Activated CD4-positive, alpha-beta memory T cell treated with anti-CD3 and anti-CD28 coated beads, Interleukin-2, amount 10 ng/mL, durations not matched to agents 7 days and 5 days (primary cell): ENCODE results near the gene DHX16. TPM values are rescaled to one million over a fixed set of nuclear protein-coding genes. Genes with fewer than 3 reads are reported as not detected.

ENCODE experiments used
- CTCF ChIA-PET: fragments of 350-600 bp; sonication (Branson Sonifier 250); formaldehyde crosslinking; loops from one replicate; lab custom pipeline; 2021; ENCODE audit warnings: antibody characterized with exemption, inconsistent platforms; lab: Charles Lee
- POLR2A ChIA-PET: fragments of 350-600 bp; sonication (Branson Sonifier 250); formaldehyde crosslinking; loops from one replicate; lab custom pipeline; 2021; ENCODE audit warnings: antibody characterized with exemption; lab: Charles Lee
- DNase-seq: peaks from one replicate; pipeline ENCODE4 v3.0.0-alpha.2; 2020
- H3K27ac Mint-ChIP-seq: one replicate; pipeline ENCODE4 v1.8.0; 2021; ENCODE audit warnings: mild to moderate bottlenecking, mixed read lengths
- H3K27me3 Mint-ChIP-seq: one replicate; pipeline ENCODE4 v1.8.0; 2021; ENCODE audit warnings: mixed read lengths
- H3K36me3 Mint-ChIP-seq: one replicate; pipeline ENCODE4 v1.8.0; 2021; ENCODE audit warnings: low read depth, mixed read lengths
- H3K4me1 Mint-ChIP-seq: one replicate; pipeline ENCODE4 v1.8.0; 2021; ENCODE audit warnings: mixed read lengths
- H3K4me3 Mint-ChIP-seq: one replicate; pipeline ENCODE4 v1.8.0; 2021; ENCODE audit warnings: mild to moderate bottlenecking, mixed read lengths
- H3K9me3 Mint-ChIP-seq: one replicate; pipeline ENCODE4 v1.8.0; 2021; ENCODE audit warnings: mixed read lengths
- total RNA-seq, 2 experiments: library from RNA; stranded (reverse); gene quantifications; one replicate each; pipeline ENCODE4 v1.2.3, GENCODE V29; 2021

The DHX16 gene
- total RNA-seq, 2 experiments from 2014 or later = 35.6 to 37.6 TPM

- peak; percentile 99 for DNase-seq
- peak within 1 kb of the TSS; percentile 91 for H3K4me3 Mint-ChIP-seq
- ChIA-PET POLR2A (interaction anchor here (0.6 to 4.6 kb wide), 32 partner anchors 9 to 403 kb away, joined by 3 to 53 read pairs (median 7); partner anchors contain the start of genes ATAT1, C6orf136, DHX16 and GNL1), CTCF (interaction anchor here (0.6 to 2.5 kb wide), 13 partner anchors 9 to 297 kb away, joined by 3 to 23 read pairs (median 5); partner anchors contain the start of genes ATAT1, GNL1, PRR3 and VARS2)
- H3K36me3 Mint-ChIP-seq = peaks cover 76% of the 10 kb centered on the region
- H3K9me3 Mint-ChIP-seq = no peaks in the 10 kb centered on the region
- no peaks in the 10 kb centered on the region for H3K27me3 Mint-ChIP-seq
- H3K27ac Mint-ChIP-seq = peak within 1 kb of the TSS; percentile 96
- H3K4me1 Mint-ChIP-seq = peaks cover 45% of the 10 kb centered on the region
These were observed 55.8 kb downstream of the DHX16 start, which contains the start of gene PPP1R10 for GRCh38 chr6:30616811-30617564. PPP1R10 (minus strand) TSS chr6:30617243; CDS start chr6:30609944, 7,299 bp downstream.

- H3K27me3 Mint-ChIP-seq = no peaks in the 10 kb centered on the region
- peak overlapping the region; percentile 96 for H3K27ac Mint-ChIP-seq
- peaks cover 51% of the 10 kb centered on the region for H3K4me1 Mint-ChIP-seq
- ChIA-PET POLR2A (interaction anchor here (0.7 to 4.8 kb wide), 36 partner anchors 9 to 549 kb away, joined by 3 to 97 read pairs (median 6); partner anchors contain the start of genes ABCF1, ATAT1, C6orf136 and DHX16), CTCF (interaction anchor here (0.9 to 4.2 kb wide), 10 partner anchors 19 to 115 kb away, joined by 3 to 37 read pairs (median 8); partner anchors contain the start of genes DHX16 and MDC1)
- DNase-seq = no peak
- peaks cover 77% of the 10 kb centered on the region for H3K36me3 Mint-ChIP-seq
- H3K4me3 Mint-ChIP-seq = peak overlapping the region; percentile 91
- H3K9me3 Mint-ChIP-seq = no peaks in the 10 kb centered on the region
These were observed 56.6 kb downstream of the DHX16 start for GRCh38 chr6:30615958-30616810.

GRCh38 chr6:30615219-30615957 lies 57.4 kb downstream of the DHX16 start:
- peaks cover 77% of the 10 kb centered on the region for H3K36me3 Mint-ChIP-seq
- CTCF ChIA-PET = interaction anchor here (0.6 to 4.2 kb wide), 20 partner anchors 13 to 856 kb away, joined by 3 to 37 read pairs (median 4); partner anchors contain the start of genes DHX16 and MDC1
- H3K9me3 Mint-ChIP-seq = no peaks in the 10 kb centered on the region
- POLR2A ChIA-PET = interaction anchor here (0.6 to 4.8 kb wide), 48 partner anchors 8 to 879 kb away, joined by 3 to 97 read pairs (median 4); partner anchors contain the start of genes ABCF1, ATAT1, C6orf136 and DHX16
- H3K27me3 Mint-ChIP-seq = no peaks in the 10 kb centered on the region
- DNase-seq = peak; percentile 43
- H3K27ac Mint-ChIP-seq = peak overlapping the region; percentile 96
- peak overlapping the region; percentile 91 for H3K4me3 Mint-ChIP-seq
- H3K4me1 Mint-ChIP-seq = peaks cover 58% of the 10 kb centered on the region

GRCh38 chr6:30614843-30615218 lies 58.0 kb downstream of the DHX16 start:
- Mint-ChIP-seq H3K27me3 (no peaks in the 10 kb centered on the region), H3K4me1 (peaks cover 63% of the 10 kb centered on the region), H3K4me3 (peak overlapping the region; percentile 91), H3K9me3 (no peaks in the 10 kb centered on the region), H3K36me3 (peaks cover 78% of the 10 kb centered on the region), H3K27ac (peak overlapping the region; percentile 96)
- peak; percentile 88 for DNase-seq
- ChIA-PET CTCF (interaction anchor here (0.6 to 4.2 kb wide), 17 partner anchors 12 to 856 kb away, joined by 3 to 37 read pairs (median 5); partner anchors contain the start of genes DHX16 and MDC1), POLR2A (interaction anchor here (0.6 to 4.8 kb wide), 39 partner anchors 9 to 880 kb away, joined by 3 to 97 read pairs (median 5); partner anchors contain the start of genes ABCF1, ATAT1, C6orf136 and DHX16)

- peaks cover 78% of the 10 kb centered on the region for H3K36me3 Mint-ChIP-seq
- no peaks in the 10 kb centered on the region for H3K27me3 Mint-ChIP-seq
- ChIA-PET CTCF (interaction anchor here (0.6 to 4.2 kb wide), 21 partner anchors 11 to 855 kb away, joined by 3 to 37 read pairs (median 7); partner anchors contain the start of genes DHX16 and MDC1), POLR2A (interaction anchor here (0.6 to 4.8 kb wide), 39 partner anchors 9 to 880 kb away, joined by 3 to 97 read pairs (median 5); partner anchors contain the start of genes ABCF1, ATAT1, C6orf136 and DHX16)
- H3K4me3 Mint-ChIP-seq = peak overlapping the region; percentile 91
- peaks cover 63% of the 10 kb centered on the region for H3K4me1 Mint-ChIP-seq
- H3K27ac Mint-ChIP-seq = peak overlapping the region; percentile 96
- no peak for DNase-seq
- H3K9me3 Mint-ChIP-seq = no peaks in the 10 kb centered on the region
These were observed 58.6 kb downstream of the DHX16 start for GRCh38 chr6:30614044-30614842.

GRCh38 chr6:30613251-30614043 lies 59.4 kb downstream of the DHX16 start:
- H3K4me3 Mint-ChIP-seq = peak overlapping the region; percentile 91
- H3K4me1 Mint-ChIP-seq = peaks cover 63% of the 10 kb centered on the region
- POLR2A ChIA-PET = interaction anchor here (0.8 to 4.8 kb wide), 20 partner anchors 15 to 400 kb away, joined by 3 to 97 read pairs (median 4); partner anchors contain the start of genes ABCF1, C6orf136, DHX16 and GNL1
- H3K9me3 Mint-ChIP-seq = no peaks in the 10 kb centered on the region
- peaks cover 81% of the 10 kb centered on the region for H3K36me3 Mint-ChIP-seq
- no peaks in the 10 kb centered on the region for H3K27me3 Mint-ChIP-seq
- DNase-seq = no peak
- peak overlapping the region; percentile 73 for H3K27ac Mint-ChIP-seq
- CTCF ChIA-PET = interaction anchor here (1.2 to 4.2 kb wide), 12 partner anchors 16 to 131 kb away, joined by 3 to 37 read pairs (median 5); partner anchors contain the start of genes DHX16 and FLOT1

- H3K27ac Mint-ChIP-seq = peak overlapping the region; percentile 73
- CTCF ChIA-PET = interaction anchor here (1.2 to 4.2 kb wide), 11 partner anchors 15 to 131 kb away, joined by 3 to 37 read pairs (median 5); partner anchors contain the start of genes DHX16 and FLOT1
These were observed 60.0 kb downstream of the DHX16 start for GRCh38 chr6:30612687-30613248.

GRCh38 chr6:30612213-30612612 lies 60.6 kb downstream of the DHX16 start:
- H3K36me3 Mint-ChIP-seq = peaks cover 88% of the 10 kb centered on the region
- POLR2A ChIA-PET = interaction anchor here (0.9 to 4.8 kb wide), 10 partner anchors 14 to 130 kb away, joined by 3 to 97 read pairs (median 6); partner anchors contain the start of genes ABCF1, C6orf136, GNL1 and PRR3
- CTCF ChIA-PET = interaction anchor here (0.7 to 4.2 kb wide), 9 partner anchors 14 to 130 kb away, joined by 3 to 37 read pairs (median 10); no protein-coding TSS in a partner anchor
- no peak overlapping the region for H3K4me3 Mint-ChIP-seq
- no peaks in the 10 kb centered on the region for H3K9me3 Mint-ChIP-seq
- no peak overlapping the region for H3K27ac Mint-ChIP-seq
- no peak for DNase-seq
- H3K27me3 Mint-ChIP-seq = no peaks in the 10 kb centered on the region
- peaks cover 65% of the 10 kb centered on the region for H3K4me1 Mint-ChIP-seq

More at GRCh38 chr6:30612687-30613248, 60.0 kb downstream of the DHX16 start:
- no peak for DNase-seq
- Mint-ChIP-seq H3K9me3 (no peaks in the 10 kb centered on the region), H3K27me3 (no peaks in the 10 kb centered on the region), H3K4me3 (no peak overlapping the region), H3K36me3 (peaks cover 84% of the 10 kb centered on the region), H3K4me1 (peaks cover 61% of the 10 kb centered on the region)
- POLR2A ChIA-PET = interaction anchor here (0.8 to 4.8 kb wide), 20 partner anchors 15 to 400 kb away, joined by 3 to 97 read pairs (median 4); partner anchors contain the start of genes ABCF1, C6orf136, GNL1 and MDC1

- Mint-ChIP-seq H3K9me3 (no peaks in the 10 kb centered on the region), H3K27ac (no peak overlapping the region), H3K27me3 (no peaks in the 10 kb centered on the region), H3K4me1 (peaks cover 65% of the 10 kb centered on the region), H3K36me3 (peaks cover 84% of the 10 kb centered on the region), H3K4me3 (no peak overlapping the region)
- CTCF ChIA-PET = interaction anchor here (0.7 to 4.2 kb wide), 6 partner anchors 14 to 130 kb away, joined by 3 to 37 read pairs (median 16); no protein-coding TSS in a partner anchor
- POLR2A ChIA-PET = interaction anchor here (0.9 to 4.8 kb wide), 3 partner anchors 14 to 118 kb away, joined by 3 to 97 read pairs (median 87); partner anchors contain the start of gene TUBB
- no peak for DNase-seq
These were observed 61.0 kb downstream of the DHX16 start for GRCh38 chr6:30611856-30612194.
